Kidney epithelial cell (primary cell): ENCODE data around the gene YAP1. TPM values are rescaled to one million over a fixed set of nuclear protein-coding genes. Genes with fewer than 3 reads are reported as not detected.
A peak's percentile ranks its signal among the peaks of the same experiment; 100 is the strongest.

Source experiments
- DNase-seq: peaks from one replicate; pipeline ENCODE4 v3.0.0-alpha.2; 2010; ENCODE audit warnings: low read depth
- H3K27me3 ChIP-seq: 2 replicates; pipeline ENCODE4 v1.6.0; 2011; ENCODE audit warnings: low read length; ENCODE audit not compliant: control insufficient read depth, insufficient read depth
- H3K36me3 ChIP-seq: 2 replicates; pipeline ENCODE4 v1.5.1; 2011; ENCODE audit warnings: low read length; ENCODE audit not compliant: control insufficient read depth, insufficient read depth
- H3K4me3 ChIP-seq: 2 replicates; pipeline ENCODE4 v1.5.1; 2011; ENCODE audit warnings: low read depth, mild to moderate bottlenecking, control low read depth, low read length
- total RNA-seq: library from RNA; depleted of rRNA; stranded (reverse); fragments of >200 nt; gene quantifications from 2 replicates; pipeline ENCODE4 v1.2.3, GENCODE V29; 2015
- TF ChIP-seq, protein P1 (sequence below): IDR thresholded peaks from 2 replicates; pipeline ENCODE4 v1.5.1; 2011; ENCODE audit warnings: mild to moderate bottlenecking, moderate library complexity, low read length, control low read depth, inconsistent platforms; ENCODE audit not compliant: insufficient read depth, poor library complexity, severe bottlenecking

Gene YAP1
- total RNA-seq, 1 donor from 2014 or later, result 94.4 TPM

DNA sequence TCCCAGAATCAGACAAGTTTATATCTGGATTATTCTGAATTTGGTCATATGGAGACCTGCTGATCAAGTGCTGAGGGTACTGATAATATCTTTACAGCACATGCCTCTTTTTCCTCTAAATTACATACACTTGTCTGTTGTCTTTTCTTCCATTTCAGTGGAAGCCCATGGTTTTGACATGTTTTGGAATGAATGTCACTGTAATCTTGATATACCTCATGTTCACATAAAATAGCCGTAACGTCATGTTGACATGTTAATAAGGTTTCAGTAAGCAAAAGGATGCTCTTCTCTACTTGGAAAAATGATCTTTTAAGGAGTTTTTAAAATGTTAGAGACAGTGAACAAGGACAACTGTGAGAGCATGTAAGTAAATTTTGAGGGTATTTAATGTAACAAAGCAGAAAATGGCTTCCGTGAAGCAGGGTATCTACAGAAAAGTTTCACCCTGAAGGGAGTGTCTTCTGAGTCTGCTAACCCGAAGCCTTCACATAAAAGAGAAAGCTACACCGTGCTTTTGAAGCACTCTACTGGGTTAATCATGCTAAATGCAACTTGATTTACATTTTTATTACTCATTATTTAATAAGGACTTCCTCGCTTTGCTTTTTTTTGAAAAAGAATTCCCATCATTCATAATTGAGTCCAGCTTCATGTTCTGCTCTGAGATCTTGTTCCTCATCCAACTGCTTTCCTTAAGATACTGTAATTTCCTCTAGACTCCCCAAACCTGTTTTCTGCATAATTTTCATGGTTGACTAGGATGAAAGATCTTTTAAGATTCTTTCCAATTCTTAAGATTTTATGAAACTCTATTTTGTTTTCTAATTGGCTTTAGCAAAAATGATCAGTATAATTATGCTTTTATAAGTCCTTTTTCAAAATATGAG lies 56.2 kb downstream of the YAP1 start:
- peaks cover 3% of the 10 kb centered on the region for H3K36me3 ChIP-seq
- H3K4me3 ChIP-seq, result no peak overlapping the region
- H3K27me3 ChIP-seq, result no peaks in the 10 kb centered on the region
- TF ChIP-seq, protein P1, sequence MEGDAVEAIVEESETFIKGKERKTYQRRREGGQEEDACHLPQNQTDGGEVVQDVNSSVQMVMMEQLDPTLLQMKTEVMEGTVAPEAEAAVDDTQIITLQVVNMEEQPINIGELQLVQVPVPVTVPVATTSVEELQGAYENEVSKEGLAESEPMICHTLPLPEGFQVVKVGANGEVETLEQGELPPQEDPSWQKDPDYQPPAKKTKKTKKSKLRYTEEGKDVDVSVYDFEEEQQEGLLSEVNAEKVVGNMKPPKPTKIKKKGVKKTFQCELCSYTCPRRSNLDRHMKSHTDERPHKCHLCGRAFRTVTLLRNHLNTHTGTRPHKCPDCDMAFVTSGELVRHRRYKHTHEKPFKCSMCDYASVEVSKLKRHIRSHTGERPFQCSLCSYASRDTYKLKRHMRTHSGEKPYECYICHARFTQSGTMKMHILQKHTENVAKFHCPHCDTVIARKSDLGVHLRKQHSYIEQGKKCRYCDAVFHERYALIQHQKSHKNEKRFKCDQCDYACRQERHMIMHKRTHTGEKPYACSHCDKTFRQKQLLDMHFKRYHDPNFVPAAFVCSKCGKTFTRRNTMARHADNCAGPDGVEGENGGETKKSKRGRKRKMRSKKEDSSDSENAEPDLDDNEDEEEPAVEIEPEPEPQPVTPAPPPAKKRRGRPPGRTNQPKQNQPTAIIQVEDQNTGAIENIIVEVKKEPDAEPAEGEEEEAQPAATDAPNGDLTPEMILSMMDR, result no peak
- DNase-seq, result no peak

DNA sequence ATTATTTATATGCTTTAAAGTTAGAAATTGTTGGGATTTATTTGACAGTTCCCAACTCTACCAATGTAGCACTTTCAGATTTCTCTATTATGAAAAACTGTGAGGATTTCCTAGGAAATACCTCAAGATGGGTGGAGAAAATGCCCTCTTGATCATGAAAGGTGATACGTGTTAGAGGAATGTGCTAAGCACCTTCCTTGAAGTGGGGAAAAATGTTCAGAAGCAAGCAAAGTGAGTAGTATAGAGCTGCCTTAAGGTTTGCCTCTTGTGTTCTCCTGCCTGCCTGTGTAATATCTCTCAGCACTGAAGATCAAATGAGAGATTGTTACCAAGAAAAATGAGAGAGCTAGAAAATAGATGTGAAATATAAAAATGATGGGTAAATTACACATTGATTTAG lies 58.2 kb downstream of the YAP1 start:
- Histone ChIP-seq H3K36me3 (peaks cover 2% of the 10 kb centered on the region), H3K27me3 (no peaks in the 10 kb centered on the region), H3K4me3 (no peak overlapping the region)
- TF ChIP-seq, protein P1, result no peak
- peak; percentile 14 for DNase-seq

DNA sequence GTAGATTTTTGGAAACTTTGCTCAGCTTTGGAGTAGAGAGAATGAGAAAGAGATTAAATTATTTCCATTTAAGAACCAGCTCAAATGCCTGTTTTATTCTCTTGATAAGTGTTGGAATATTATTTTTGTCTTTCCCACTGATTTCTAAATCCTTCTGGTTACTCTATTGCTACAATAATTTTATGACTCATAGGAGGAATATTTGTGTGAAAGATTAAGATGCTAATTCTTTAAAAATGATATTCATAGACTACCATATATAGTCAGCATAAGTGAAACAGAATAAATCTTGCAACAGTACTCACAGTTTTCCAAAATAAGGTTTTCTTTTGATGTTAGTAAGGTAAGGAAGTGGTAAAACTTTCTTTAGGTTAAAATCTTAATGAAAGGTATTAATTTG lies 60.9 kb downstream of the YAP1 start:
- Histone ChIP-seq H3K4me3 (no peak overlapping the region), H3K27me3 (no peaks in the 10 kb centered on the region), H3K36me3 (no peaks in the 10 kb centered on the region)
- TF ChIP-seq, protein P1, result no peak
- no peak for DNase-seq

DNA sequence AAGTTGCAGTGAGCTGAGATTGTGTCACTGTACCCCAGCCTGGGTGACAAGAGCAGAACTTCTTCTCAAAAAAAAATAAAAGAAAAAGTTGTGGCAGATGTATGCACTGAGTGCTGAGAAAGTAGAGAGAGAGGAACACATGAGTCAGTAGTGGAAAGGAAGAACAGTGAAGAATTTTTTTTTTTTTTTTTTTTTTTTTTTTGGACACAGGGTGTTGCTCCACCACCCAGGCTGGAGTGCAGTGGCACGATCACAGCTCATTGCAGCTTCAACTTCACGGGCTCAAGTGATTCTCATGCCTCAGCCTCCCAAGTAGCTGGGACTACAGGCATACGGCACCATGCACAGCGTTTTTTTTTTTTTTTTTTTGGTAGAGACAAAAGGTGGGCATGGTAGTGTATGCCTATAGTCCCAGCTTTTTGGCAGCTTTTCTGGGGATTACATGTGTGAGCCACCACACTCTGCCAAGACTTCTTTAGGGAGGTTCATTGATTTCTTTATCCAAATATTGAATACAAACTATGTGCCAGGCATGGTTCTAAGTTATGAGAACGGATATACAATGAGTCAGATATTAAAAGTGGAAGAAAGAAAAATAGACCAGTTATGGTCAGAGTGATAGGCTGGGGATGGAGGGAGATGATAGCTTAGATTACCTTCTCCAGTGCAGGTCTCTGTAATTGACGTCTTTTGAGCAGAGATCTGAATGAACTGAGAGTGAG lies 62.0 kb downstream of the YAP1 start:
- Histone ChIP-seq H3K27me3 (no peaks in the 10 kb centered on the region), H3K4me3 (no peak overlapping the region), H3K36me3 (no peaks in the 10 kb centered on the region)
- TF ChIP-seq, protein P1, result no peak
- no peak for DNase-seq

DNA sequence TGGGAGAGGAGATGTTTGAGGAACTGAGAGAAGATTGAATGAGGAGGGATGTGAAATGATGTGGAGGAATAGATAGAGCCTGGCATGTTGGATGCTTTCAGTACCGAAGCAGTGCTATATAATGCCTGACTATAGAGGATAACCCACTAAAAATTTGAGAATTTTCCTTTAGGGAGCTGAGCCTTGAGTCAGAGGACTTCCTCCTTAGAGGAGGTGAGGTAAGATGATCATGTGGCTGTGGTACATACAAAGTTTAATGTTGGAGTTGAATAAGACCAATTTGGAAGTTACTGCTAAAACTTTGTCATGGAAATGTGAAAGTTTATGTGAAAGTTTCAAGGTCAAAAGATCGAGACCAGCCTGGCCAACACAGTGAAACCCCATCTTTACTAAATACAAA lies 66.9 kb downstream of the YAP1 start:
- Histone ChIP-seq H3K27me3 (no peaks in the 10 kb centered on the region), H3K4me3 (no peak overlapping the region), H3K36me3 (no peaks in the 10 kb centered on the region)
- TF ChIP-seq, protein P1, result no peak
- no peak for DNase-seq
